Measurements from ENCODE around the gene SLC27A6.

SLC27A6 gene

DNA sequence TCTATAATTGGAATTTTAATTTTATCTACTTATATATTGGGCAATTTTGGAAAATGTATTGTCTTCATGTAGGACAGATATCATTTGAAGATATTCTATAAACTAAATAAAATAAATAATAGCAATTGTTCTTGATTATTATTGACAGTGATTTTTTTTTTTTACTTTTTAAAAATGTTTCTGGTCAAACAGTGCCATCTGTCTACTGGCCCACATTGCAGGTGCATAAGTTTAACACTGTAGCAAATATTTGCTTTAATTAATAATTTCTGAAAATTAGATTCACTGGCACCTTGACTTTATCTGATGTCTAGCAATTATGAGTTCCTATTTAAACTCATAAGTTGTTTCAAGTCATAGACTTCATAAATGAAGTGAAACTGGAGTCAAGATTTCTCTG lies 88.2 kb downstream of the SLC27A6 start:
- H3K36me3 ChIP-seq, result no peaks in the 10 kb centered on the region
- no peaks in the 10 kb centered on the region for H3K4me1 ChIP-seq (ENCODE audit: control insufficient read depth in 1 of 2, insufficient read depth in 1 of 2, low read depth in 1 of 2, low read length in 1 of 2)
- no peaks in the 10 kb centered on the region for H3K27me3 ChIP-seq
- no peak overlapping the region for H3K4me3 ChIP-seq (ENCODE audit: low read depth in 1 of 2, low read length in 1 of 2)
- TF ChIP-seq, protein P1, sequence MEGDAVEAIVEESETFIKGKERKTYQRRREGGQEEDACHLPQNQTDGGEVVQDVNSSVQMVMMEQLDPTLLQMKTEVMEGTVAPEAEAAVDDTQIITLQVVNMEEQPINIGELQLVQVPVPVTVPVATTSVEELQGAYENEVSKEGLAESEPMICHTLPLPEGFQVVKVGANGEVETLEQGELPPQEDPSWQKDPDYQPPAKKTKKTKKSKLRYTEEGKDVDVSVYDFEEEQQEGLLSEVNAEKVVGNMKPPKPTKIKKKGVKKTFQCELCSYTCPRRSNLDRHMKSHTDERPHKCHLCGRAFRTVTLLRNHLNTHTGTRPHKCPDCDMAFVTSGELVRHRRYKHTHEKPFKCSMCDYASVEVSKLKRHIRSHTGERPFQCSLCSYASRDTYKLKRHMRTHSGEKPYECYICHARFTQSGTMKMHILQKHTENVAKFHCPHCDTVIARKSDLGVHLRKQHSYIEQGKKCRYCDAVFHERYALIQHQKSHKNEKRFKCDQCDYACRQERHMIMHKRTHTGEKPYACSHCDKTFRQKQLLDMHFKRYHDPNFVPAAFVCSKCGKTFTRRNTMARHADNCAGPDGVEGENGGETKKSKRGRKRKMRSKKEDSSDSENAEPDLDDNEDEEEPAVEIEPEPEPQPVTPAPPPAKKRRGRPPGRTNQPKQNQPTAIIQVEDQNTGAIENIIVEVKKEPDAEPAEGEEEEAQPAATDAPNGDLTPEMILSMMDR (IDR thresholded peaks at IDR 0.05), result no peak
- no peak overlapping the region for H3K27ac ChIP-seq
- H3K9me3 ChIP-seq, result no peaks in the 10 kb centered on the region

DNA sequence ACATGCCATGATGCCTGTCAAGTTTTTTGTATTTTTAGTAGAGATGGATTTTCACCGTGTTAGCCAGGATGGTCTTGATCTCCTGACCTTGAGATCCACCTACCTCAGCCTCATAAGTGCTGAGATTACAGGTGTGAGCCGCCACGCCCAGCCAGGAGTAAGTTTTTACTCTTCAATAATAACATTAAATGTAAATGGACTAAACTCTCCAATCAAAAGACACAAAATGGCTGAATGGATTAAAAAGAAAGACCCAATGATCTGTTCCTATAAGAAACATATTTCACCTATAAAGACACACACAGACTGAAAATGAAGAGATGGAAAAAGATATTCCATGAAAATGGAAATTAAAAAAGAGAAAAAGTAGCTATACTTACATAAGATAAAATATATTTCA lies 92.0 kb downstream of the SLC27A6 start:
- Histone ChIP-seq H3K36me3 (no peaks in the 10 kb centered on the region), H3K4me3 (ENCODE audit: low read depth in 1 of 2, low read length in 1 of 2) (no peak overlapping the region), H3K27ac (no peak overlapping the region), H3K27me3 (no peaks in the 10 kb centered on the region), H3K4me1 (ENCODE audit: control insufficient read depth in 1 of 2, insufficient read depth in 1 of 2, low read depth in 1 of 2, low read length in 1 of 2) (no peaks in the 10 kb centered on the region), H3K9me3 (no peaks in the 10 kb centered on the region)
- TF ChIP-seq, protein P1 (IDR thresholded peaks at IDR 0.05), result no peak

DNA sequence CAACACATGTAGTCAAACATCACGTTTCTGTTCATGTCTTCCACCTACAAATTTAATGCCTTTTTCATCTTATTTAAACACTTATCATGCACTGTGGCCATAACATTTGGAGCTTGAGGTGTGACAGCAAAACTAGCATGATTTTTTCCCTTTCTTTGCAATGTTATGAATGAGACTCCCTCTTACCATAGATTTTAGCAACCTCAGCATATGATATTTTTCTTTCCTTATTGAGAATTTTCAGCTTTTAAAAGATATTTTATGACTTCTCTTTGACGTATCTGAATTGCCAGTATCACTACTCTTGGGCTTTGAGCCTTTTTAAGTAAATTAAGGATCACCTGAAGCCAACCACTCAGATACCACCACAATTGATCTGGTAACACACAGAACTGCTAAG lies 96.6 kb downstream of the SLC27A6 start:
- Histone ChIP-seq H3K9me3 (no peaks in the 10 kb centered on the region), H3K36me3 (no peaks in the 10 kb centered on the region), H3K27me3 (no peaks in the 10 kb centered on the region), H3K4me3 (ENCODE audit: low read depth in 1 of 2, low read length in 1 of 2) (no peak overlapping the region), H3K27ac (no peak overlapping the region), H3K4me1 (ENCODE audit: control insufficient read depth in 1 of 2, insufficient read depth in 1 of 2, low read depth in 1 of 2, low read length in 1 of 2) (no peaks in the 10 kb centered on the region)
- TF ChIP-seq, protein P1 (IDR thresholded peaks at IDR 0.05), result no peak

DNA sequence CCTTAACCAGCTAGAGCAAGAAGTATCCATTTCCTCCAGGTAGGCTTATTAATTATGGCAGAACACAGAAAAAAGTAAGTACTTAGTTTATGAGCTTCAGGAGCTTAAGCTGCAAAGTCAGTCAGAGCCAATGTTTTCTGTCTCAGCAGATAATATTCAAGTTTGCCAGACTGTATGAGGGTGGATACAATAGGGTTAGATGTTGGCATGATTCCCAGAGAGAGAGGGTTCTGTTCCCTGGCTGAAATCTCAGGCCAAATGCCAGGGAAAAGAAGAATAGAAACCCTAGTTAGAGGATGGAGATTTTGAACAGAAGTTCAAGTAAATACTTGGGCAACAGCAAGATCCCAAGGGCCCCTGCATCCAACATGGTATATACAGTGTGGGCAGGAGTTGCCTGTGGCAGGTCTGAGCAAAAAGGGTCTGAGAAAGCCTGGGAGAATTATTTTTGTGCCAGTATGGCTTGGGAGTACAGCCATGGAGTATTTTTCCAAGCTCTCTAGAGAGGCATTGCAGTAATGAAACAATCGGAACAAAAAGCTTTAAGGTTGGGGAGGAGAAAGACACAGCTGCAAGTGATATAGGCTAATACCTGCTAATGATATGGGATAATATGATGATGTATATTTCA lies 98.3 kb downstream of the SLC27A6 start:
- H3K4me3 ChIP-seq (ENCODE audit: low read depth in 1 of 2, low read length in 1 of 2), result no peak overlapping the region
- no peaks in the 10 kb centered on the region for H3K27me3 ChIP-seq
- TF ChIP-seq, protein P1 (IDR thresholded peaks at IDR 0.05), result no peak
- H3K36me3 ChIP-seq, result no peaks in the 10 kb centered on the region
- no peaks in the 10 kb centered on the region for H3K4me1 ChIP-seq (ENCODE audit: control insufficient read depth in 1 of 2, insufficient read depth in 1 of 2, low read depth in 1 of 2, low read length in 1 of 2)
- H3K9me3 ChIP-seq, result no peaks in the 10 kb centered on the region
- no peak overlapping the region for H3K27ac ChIP-seq

DNA sequence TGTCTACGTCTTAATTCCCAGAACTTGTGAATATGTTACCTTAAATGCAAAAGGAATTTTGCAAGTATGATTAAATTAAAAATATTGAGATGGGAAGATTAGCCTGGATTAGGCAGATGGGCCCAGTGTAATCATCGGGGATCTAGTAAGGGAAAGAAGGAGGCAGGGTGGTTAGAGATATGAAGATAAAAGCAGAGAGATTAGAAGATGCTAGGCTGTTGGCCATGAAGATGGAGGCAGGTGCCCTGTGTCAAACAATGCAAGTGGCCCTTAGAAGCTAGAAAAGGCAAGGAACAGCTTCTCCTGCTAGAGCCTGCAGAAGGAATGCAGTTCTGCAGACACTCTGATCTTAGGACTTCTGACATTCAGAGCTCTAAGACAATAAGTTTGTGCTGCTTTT lies 100.4 kb downstream of the SLC27A6 start:
- Histone ChIP-seq H3K9me3 (no peaks in the 10 kb centered on the region), H3K4me3 (ENCODE audit: low read depth in 1 of 2, low read length in 1 of 2) (no peak overlapping the region), H3K36me3 (no peaks in the 10 kb centered on the region), H3K27ac (no peak overlapping the region), H3K4me1 (ENCODE audit: control insufficient read depth in 1 of 2, insufficient read depth in 1 of 2, low read depth in 1 of 2, low read length in 1 of 2) (no peaks in the 10 kb centered on the region), H3K27me3 (no peaks in the 10 kb centered on the region)
- TF ChIP-seq, protein P1 (IDR thresholded peaks at IDR 0.05), result no peak

DNA sequence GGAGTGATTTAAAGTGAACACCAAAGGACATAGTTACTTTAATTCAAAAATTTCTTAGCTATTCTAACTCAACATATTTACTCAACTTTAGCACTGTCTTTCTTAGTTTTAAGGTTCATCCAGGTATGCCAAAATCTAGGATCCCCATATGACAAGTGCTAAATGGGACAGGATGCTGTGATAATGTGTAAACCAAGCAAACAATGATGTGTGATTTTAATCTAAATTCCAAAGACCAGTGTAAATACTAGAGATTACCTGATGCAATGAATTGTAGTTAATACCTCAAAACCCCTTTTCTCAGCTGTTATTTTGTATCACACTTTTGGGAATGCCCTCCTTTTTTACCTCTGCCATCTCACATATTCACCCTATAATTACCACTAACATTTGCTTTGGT lies 102.5 kb downstream of the SLC27A6 start:
- Histone ChIP-seq H3K4me3 (ENCODE audit: low read depth in 1 of 2, low read length in 1 of 2) (no peak overlapping the region), H3K4me1 (ENCODE audit: control insufficient read depth in 1 of 2, insufficient read depth in 1 of 2, low read depth in 1 of 2, low read length in 1 of 2) (no peaks in the 10 kb centered on the region), H3K27me3 (no peaks in the 10 kb centered on the region), H3K9me3 (no peaks in the 10 kb centered on the region), H3K27ac (no peak overlapping the region), H3K36me3 (no peaks in the 10 kb centered on the region)
- TF ChIP-seq, protein P1 (IDR thresholded peaks at IDR 0.05), result no peak

Measured in neutrophil (primary cell).